Mucosa of rectum (tissue), 2 donors: Measurements from ENCODE around the gene MVB12B.
"Not testable (repeated sequence)": the region's sequence is repeated elsewhere in the genome, so short reads cannot be mapped to it uniquely, and the experiment has no call there.

Experiments used
- H3K27ac ChIP-seq, 2 donors: one replicate each; pipeline ENCODE4 v1.7.0; 2013; ENCODE audit warnings: inconsistent platforms in 2 of 2, low read depth in 2 of 2, low read length in 2 of 2
- H3K27me3 ChIP-seq, 2 donors: one replicate each; pipeline ENCODE4 v1.7.0; 2013; ENCODE audit warnings: low read length in 2 of 2; ENCODE audit not compliant: control insufficient read depth in 2 of 2, insufficient read depth in 2 of 2
- H3K36me3 ChIP-seq, 2 donors: one replicate each; pipeline ENCODE4 v1.7.0; 2013; ENCODE audit warnings: low read length in 2 of 2; ENCODE audit not compliant: control insufficient read depth in 2 of 2, insufficient read depth in 2 of 2
- H3K4me1 ChIP-seq, 2 donors: one replicate each; pipeline ENCODE4 v1.7.0; 2013; ENCODE audit warnings: low read length in 2 of 2, mild to moderate bottlenecking in 1 of 2; ENCODE audit not compliant: control insufficient read depth in 2 of 2, insufficient read depth in 2 of 2
- H3K4me3 ChIP-seq, 2 donors: one replicate each; pipeline ENCODE4 v1.7.0; 2013; ENCODE audit warnings: low read length in 2 of 2
- H3K9ac ChIP-seq, 2 donors: one replicate each; pipeline ENCODE4 v1.7.0; 2013; ENCODE audit warnings: low read length in 2 of 2, low read depth in 1 of 2, mild to moderate bottlenecking in 1 of 2
- H3K9me3 ChIP-seq, 2 donors: one replicate each; pipeline ENCODE4 v1.7.0; 2013; ENCODE audit warnings: low read length in 2 of 2; ENCODE audit not compliant: control insufficient read depth in 2 of 2
- donor health status: healthy.
- donor health status: Normal muscosa, but diverticular disease.

Gene MVB12B

GRCh38 chr9:126546036-126546435 lies 219.4 kb downstream of the MVB12B start:
- H3K27ac ChIP-seq = no peak overlapping the region
- H3K9ac ChIP-seq = no peak overlapping the region
- H3K36me3 ChIP-seq = no peaks in the 10 kb centered on the region
- H3K9me3 ChIP-seq = no peaks in the 10 kb centered on the region
- no peaks in the 10 kb centered on the region for H3K4me1 ChIP-seq
- no peaks in the 10 kb centered on the region for H3K27me3 ChIP-seq
- H3K4me3 ChIP-seq = no peak overlapping the region

DNA sequence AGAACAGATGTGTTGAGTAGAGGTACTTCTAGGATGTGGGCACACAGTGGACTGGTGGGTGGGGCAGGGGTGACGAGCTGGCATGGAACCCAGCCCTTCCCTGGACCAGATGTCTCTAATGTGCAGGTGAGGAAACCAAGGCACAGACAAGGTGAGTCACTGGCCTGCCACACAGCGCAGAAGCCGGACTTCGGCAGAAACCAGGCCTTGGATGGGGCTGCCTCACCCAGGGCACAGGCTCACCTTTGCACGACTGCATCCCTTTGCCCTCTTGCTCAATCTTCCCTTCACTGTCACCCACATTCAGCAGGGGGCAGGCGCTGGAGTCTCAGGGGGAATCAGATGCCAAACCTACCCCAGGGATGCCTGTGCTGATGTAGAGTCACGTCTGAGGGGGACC lies 221.7 kb downstream of the MVB12B start:
- Histone ChIP-seq H3K27me3 (no peaks in the 10 kb centered on the region), H3K4me3 (no peak overlapping the region), H3K4me1 (no peaks in the 10 kb centered on the region), H3K9me3 (no peaks in the 10 kb centered on the region), H3K27ac (no peak overlapping the region), H3K9ac (no peak overlapping the region), H3K36me3 (no peaks in the 10 kb centered on the region)

DNA sequence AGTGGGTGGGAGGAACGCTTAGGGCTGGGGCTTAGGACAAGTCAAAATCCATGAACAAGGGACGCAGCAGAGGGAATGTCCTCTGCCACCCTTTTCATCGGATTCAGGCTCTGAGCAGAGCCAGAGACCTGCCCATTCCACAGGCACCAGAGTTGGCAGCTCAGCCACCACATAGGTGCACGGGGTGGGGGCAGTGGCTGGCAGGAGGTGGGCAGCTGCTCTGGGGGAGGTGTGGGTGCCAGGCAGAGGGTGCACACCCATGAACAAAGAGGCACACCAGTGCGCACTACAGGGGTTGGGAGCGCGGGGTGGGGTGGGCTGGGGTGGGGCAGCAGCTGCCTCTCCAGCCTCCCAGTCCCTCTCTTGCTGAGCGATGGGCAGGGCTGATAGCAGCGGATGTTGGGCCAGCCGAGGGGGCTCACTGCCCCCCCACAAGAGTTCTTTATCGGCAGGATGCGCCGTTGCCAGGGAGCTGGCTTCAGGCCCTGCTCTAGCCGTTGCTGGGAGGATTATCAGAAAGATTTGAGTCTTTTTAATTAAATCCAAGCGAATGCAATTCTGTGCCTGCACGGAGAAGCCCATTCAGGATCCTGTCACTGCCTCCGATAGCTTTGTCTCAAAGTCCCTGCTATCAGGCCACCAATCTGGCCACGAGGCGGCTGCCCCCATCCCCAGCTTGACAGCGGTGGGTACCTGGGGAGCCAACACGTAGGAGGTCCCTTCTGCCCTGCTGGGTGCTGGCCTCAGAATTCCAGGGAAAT lies 222.8 kb downstream of the MVB12B start:
- Histone ChIP-seq H3K4me1 (no peaks in the 10 kb centered on the region), H3K27me3 (no peaks in the 10 kb centered on the region), H3K4me3 (no peak overlapping the region), H3K36me3 (no peaks in the 10 kb centered on the region), H3K27ac (no peak overlapping the region), H3K9ac (no peak overlapping the region), H3K9me3 (no peaks in the 10 kb centered on the region)

- Histone ChIP-seq H3K4me1 (no peaks in the 10 kb centered on the region), H3K27me3 (no peaks in the 10 kb centered on the region), H3K4me3 (no peak overlapping the region), H3K9ac (no peak overlapping the region), H3K27ac (no peak overlapping the region), H3K9me3 (no peaks in the 10 kb centered on the region), H3K36me3 (no peaks in the 10 kb centered on the region)
Observed at GRCh38 chr9:126550891-126551351, 224.3 kb downstream of the MVB12B start.

GRCh38 chr9:126551812-126552211 lies 225.2 kb downstream of the MVB12B start:
- H3K9ac ChIP-seq = no peak overlapping the region
- H3K4me3 ChIP-seq = no peak overlapping the region
- H3K9me3 ChIP-seq = no peaks in the 10 kb centered on the region
- H3K27ac ChIP-seq = no peak overlapping the region
- H3K4me1 ChIP-seq = no peaks in the 10 kb centered on the region
- no peaks in the 10 kb centered on the region for H3K36me3 ChIP-seq
- H3K27me3 ChIP-seq = no peaks in the 10 kb centered on the region

- H3K36me3 ChIP-seq = no peaks in the 10 kb centered on the region
- H3K27ac ChIP-seq = no peak overlapping the region
- peaks cover 0 to 7% of the 10 kb centered on the region in 2 donors for H3K27me3 ChIP-seq
- H3K9ac ChIP-seq = no peak overlapping the region
- H3K4me3 ChIP-seq = no peak overlapping the region
- H3K4me1 ChIP-seq = no peaks in the 10 kb centered on the region
- no peaks in the 10 kb centered on the region for H3K9me3 ChIP-seq
Observed at GRCh38 chr9:126554292-126554691, 227.7 kb downstream of the MVB12B start.

DNA sequence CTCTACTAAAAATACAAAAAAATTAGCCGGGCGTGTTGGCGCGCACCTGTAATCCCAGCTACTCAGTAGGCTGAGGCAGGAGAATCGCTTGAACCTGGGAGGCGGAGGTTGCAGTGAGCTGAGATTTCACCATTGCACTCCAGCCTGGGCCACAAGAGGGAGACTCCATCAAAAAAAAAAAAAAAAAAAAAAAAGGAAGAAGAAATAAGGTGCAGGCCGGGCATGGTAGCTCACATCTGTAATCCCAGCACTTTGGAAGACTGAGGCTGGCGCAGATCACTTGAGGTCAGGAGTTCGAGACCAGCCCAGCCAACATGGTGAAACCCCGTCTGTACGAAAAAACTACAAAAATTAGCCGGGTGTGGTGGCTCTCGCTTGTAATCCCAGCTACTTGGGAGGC lies 228.8 kb downstream of the MVB12B start:
- not testable (repeated sequence) for H3K4me1 ChIP-seq, H3K27ac ChIP-seq, H3K9ac ChIP-seq, H3K36me3 ChIP-seq, H3K4me3 ChIP-seq, H3K9me3 ChIP-seq
- H3K27me3 ChIP-seq = peaks cover 0 to 14% of the 10 kb centered on the region in 2 donors
